Measurements from ENCODE around the gene PLA2G2A. TPM values are rescaled to one million over a fixed set of nuclear protein-coding genes. Genes with fewer than 3 reads are reported as not detected.
A peak's percentile ranks its signal among the peaks of the same experiment; 100 is the strongest.
"Not testable (repeated sequence)": the region's sequence is repeated elsewhere in the genome, so short reads cannot be mapped to it uniquely, and the experiment has no call there.

PLA2G2A gene
- total RNA-seq, 2 donors from 2014 or later, result 9.3 to 57.7 TPM

DNA sequence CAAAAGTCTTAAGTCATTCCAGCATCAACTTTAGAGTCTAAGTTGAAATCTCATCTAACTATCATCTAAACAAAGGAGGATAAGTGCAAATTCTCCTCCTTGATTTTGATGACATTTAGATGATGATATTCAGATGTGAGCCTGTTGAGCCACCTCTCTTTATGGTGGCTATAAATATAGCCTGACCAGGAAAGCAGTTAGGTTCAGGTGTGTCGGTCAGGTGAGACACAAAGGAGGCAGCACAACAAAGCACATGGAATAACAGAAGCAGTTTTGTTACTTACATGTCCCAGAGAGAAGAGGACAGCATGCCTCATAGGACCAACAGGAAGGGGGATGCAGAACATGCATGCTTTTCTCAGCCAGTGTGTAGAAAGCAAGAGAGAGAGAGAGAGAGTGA is 30.6 kb upstream of the PLA2G2A start:
- Histone ChIP-seq H3K9me3 (no peaks in the 10 kb centered on the region), H3K27ac (no peak overlapping the region), H3K4me1 (peaks cover 14% of the 10 kb centered on the region), H3K36me3 (replicated peaks in 1 of 2; ENCODE audit: insufficient read depth in 1 of 2, low read depth in 2 of 2) (no peaks in the 10 kb centered on the region), H3K4me3 (no peak overlapping the region), H3K27me3 (no peaks in the 10 kb centered on the region)
- ATAC-seq, result no peak
- no peak for TF ChIP-seq CTCF (IDR thresholded peaks at IDR 0.05)
- TF ChIP-seq POLR2A (IDR thresholded peaks at IDR 0.05), result no peak
- WGBS, 2 donors, result 92 to 95% methylated on average over 1 of the region's 1 CpG
- DNase-seq, result no peak
- intact Hi-C loops (cut with DNase I), result no loop called here

DNA sequence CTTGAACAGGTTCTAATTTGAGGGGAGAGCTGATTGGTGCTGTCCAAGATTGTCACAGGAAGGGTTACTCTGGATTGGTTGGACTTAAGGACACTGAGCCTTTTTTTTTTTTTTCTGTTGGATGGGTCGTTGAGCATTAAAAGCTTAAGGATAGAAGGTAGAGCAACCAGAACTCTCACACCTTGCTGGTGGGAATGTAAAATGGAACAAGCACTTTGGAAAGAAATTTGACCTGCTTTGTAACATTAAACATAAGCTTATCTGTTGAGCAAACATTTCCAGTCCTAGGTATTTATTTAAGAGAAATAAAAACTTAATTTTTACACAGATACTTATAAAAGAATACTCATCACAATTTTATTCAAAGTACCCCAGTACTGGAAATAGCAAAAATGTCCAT is 29.8 kb upstream of the PLA2G2A start:
- Histone ChIP-seq H3K36me3 (replicated peaks in 1 of 2; ENCODE audit: insufficient read depth in 1 of 2, low read depth in 2 of 2) (no peaks in the 10 kb centered on the region), H3K9me3 (no peaks in the 10 kb centered on the region), H3K4me3 (no peak overlapping the region), H3K27me3 (no peaks in the 10 kb centered on the region), H3K27ac (peak overlapping the region in 1 of 4 donors; percentile 64), H3K4me1 (peaks cover 14% of the 10 kb centered on the region)
- ATAC-seq (no peak), DNase-seq (no peak)
- intact Hi-C loops (cut with DNase I), result no loop called here
- 12 to 29% methylated on average over 1 of the region's 1 CpG for WGBS, 2 donors
- TF ChIP-seq POLR2A (IDR thresholded peaks at IDR 0.05) (no peak), CTCF (IDR thresholded peaks at IDR 0.05) (no peak)

DNA sequence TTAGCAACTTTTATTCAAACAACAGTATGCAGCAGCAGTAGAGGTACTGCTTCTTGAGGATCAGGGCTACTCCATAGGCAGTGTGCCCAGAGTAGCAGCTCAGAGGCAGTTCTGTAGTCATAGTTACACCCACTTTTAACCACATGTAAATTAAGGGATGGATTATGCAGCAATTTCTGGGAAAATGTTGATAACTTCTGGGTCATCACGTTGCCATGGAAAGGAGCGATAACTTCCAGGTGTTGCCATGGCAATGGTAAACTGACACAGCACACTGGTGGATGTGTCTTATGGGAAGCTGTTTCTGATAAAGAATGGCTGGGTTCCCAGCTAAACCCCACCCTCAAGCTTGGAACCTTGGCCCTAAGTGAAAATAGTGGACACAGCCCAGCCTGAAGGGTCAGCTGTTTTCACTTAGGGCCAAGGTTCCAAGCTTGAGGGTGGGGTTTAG is 29.0 kb upstream of the PLA2G2A start:
- peaks cover 14% of the 10 kb centered on the region for H3K4me1 ChIP-seq
- H3K4me3 ChIP-seq, result no peak overlapping the region
- TF ChIP-seq POLR2A (IDR thresholded peaks at IDR 0.05), result no peak
- TF ChIP-seq CTCF (IDR thresholded peaks at IDR 0.05), result no peak
- H3K9me3 ChIP-seq, result no peaks in the 10 kb centered on the region
- DNase-seq (peak; percentile 45 to 80 (median 66)), ATAC-seq (peak; percentile 97)
- H3K36me3 ChIP-seq (replicated peaks in 1 of 2; ENCODE audit: insufficient read depth in 1 of 2, low read depth in 2 of 2), result no peaks in the 10 kb centered on the region
- peak overlapping the region in 1 of 4 donors; percentile 64 for H3K27ac ChIP-seq
- intact Hi-C loops (cut with DNase I), result no loop called here
- H3K27me3 ChIP-seq, result no peaks in the 10 kb centered on the region
- WGBS, 2 donors, result 42 to 60% methylated on average over 2 of the region's 2 CpGs

- DNase-seq; H3K9me3 ChIP-seq; H3K4me1 ChIP-seq; H3K27ac ChIP-seq; H3K4me3 ChIP-seq; H3K36me3 ChIP-seq (replicated peaks in 1 of 2; ENCODE audit: insufficient read depth in 1 of 2, low read depth in 2 of 2); H3K27me3 ChIP-seq; ATAC-seq; intact Hi-C loops (cut with DNase I): not testable (repeated sequence)
- WGBS, 2 donors, result 46 to 52% methylated on average over 3 of the region's 3 CpGs
Observed at GRCh38 chr1:19998823-19999222, 19.4 kb upstream of the PLA2G2A start.

GRCh38 chr1:19990689-19991088 is 11.3 kb upstream of the PLA2G2A start:
- H3K36me3 ChIP-seq (replicated peaks in 1 of 2; ENCODE audit: insufficient read depth in 1 of 2, low read depth in 2 of 2), result no peaks in the 10 kb centered on the region
- H3K4me1 ChIP-seq, result peaks cover 7% of the 10 kb centered on the region
- H3K4me3 ChIP-seq, result no peak overlapping the region
- TF ChIP-seq POLR2A (IDR thresholded peaks at IDR 0.05) (no peak), CTCF (IDR thresholded peaks at IDR 0.05) (no peak)
- 64 to 82% methylated on average over 2 of the region's 2 CpGs for WGBS, 2 donors
- intact Hi-C loops (cut with DNase I), result no loop called here
- H3K27ac ChIP-seq, result no peak overlapping the region
- H3K9me3 ChIP-seq, result peaks cover 0 to 2% (median 0%) of the 10 kb centered on the region in 3 donors
- DNase-seq (no peak), ATAC-seq (no peak)
- no peaks in the 10 kb centered on the region for H3K27me3 ChIP-seq

DNA sequence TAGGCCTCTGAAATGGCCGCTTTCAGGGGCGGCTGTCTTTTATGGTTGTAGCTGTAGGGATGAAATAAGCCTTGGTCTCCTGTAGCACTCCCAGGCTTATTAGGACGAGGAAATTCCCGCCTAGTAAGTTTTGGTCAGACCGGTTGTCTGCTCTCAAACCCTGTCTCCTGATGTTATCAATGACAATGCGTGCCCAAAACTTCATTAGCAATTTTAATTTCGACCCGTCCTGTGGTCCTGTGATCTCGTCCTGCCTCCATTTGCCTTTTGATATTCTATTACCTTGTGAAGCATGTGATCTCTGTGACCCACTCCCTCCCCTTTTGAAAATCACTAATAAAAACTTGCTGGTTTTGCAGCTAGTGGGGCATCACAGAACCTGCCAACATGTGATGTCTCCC is 10.8 kb upstream of the PLA2G2A start:
- H3K9me3 ChIP-seq; H3K27me3 ChIP-seq; intact Hi-C loops (cut with DNase I); H3K4me3 ChIP-seq; DNase-seq; H3K4me1 ChIP-seq; ATAC-seq; H3K27ac ChIP-seq; H3K36me3 ChIP-seq (replicated peaks in 1 of 2; ENCODE audit: insufficient read depth in 1 of 2, low read depth in 2 of 2): not testable (repeated sequence)
- 31 to 46% methylated on average over 9 of the region's 9 CpGs for WGBS, 2 donors
